Hepatocyte (in vitro differentiated cells): ENCODE data around the gene KRT84. TPM values are rescaled to one million over a fixed set of nuclear protein-coding genes. Genes with fewer than 3 reads are reported as not detected.

ENCODE experiments used
- DNase-seq: peaks from one replicate; pipeline ENCODE4 v3.0.0-alpha.2; 2016; ENCODE audit warnings: low spot score
- H2AFZ ChIP-seq: fragments of 200-600 bp; sonication (generic); 2 replicates; pipeline ENCODE4 v1.6.0; 2016; ENCODE audit warnings: antibody characterized with exemption, mild to moderate bottlenecking
- H3K27ac ChIP-seq: fragments of 200-600 bp; sonication (generic); 2 replicates; pipeline ENCODE4 v1.5.1; 2016; ENCODE audit warnings: mild to moderate bottlenecking
- H3K27me3 ChIP-seq: fragments of 200-600 bp; sonication (generic); 2 replicates; pipeline ENCODE4 v1.6.1; 2016
- H3K36me3 ChIP-seq: fragments of 200-600 bp; sonication (generic); replicated peaks from 2 replicates; pipeline ENCODE4 v1.5.1; 2016; ENCODE audit warnings: low read depth; ENCODE audit not compliant: insufficient read depth
- H3K4me1 ChIP-seq: fragments of 200-600 bp; sonication (generic); 2 replicates; pipeline ENCODE4 v1.5.1; 2016; ENCODE audit warnings: mild to moderate bottlenecking, moderate library complexity; ENCODE audit not compliant: insufficient read depth
- H3K4me2 ChIP-seq: fragments of 200-600 bp; sonication (generic); 2 replicates; pipeline ENCODE4 v1.6.0; 2016
- H3K4me3 ChIP-seq: fragments of 200-600 bp; sonication (generic); 2 replicates; pipeline ENCODE4 v1.5.1; 2016; ENCODE audit warnings: mild to moderate bottlenecking
- H3K79me2 ChIP-seq: fragments of 200-600 bp; sonication (generic); 2 replicates; pipeline ENCODE4 v1.6.0; 2017; ENCODE audit warnings: mild to moderate bottlenecking
- H3K9me2 ChIP-seq: fragments of 200-600 bp; sonication (generic); replicated peaks from 2 replicates; pipeline ENCODE4 v1.6.0; 2017; ENCODE audit warnings: mild to moderate bottlenecking; ENCODE audit not compliant: insufficient read depth
- H3K9me3 ChIP-seq: fragments of 200-600 bp; sonication (generic); 2 replicates; pipeline ENCODE4 v1.5.1; 2016; ENCODE audit warnings: low read depth, mild to moderate bottlenecking
- H4K20me1 ChIP-seq: fragments of 200-600 bp; sonication (generic); 2 replicates; pipeline ENCODE4 v1.6.0; 2016; ENCODE audit warnings: mild to moderate bottlenecking; ENCODE audit not compliant: insufficient read depth, poor library complexity, severe bottlenecking
- CTCF ChIP-seq: fragments of 200-600 bp; sonication (generic); IDR thresholded peaks from 2 replicates; pipeline ENCODE4 v1.5.1; 2016; ENCODE audit warnings: antibody characterized with exemption, mild to moderate bottlenecking; ENCODE audit not compliant: poor library complexity
- EZH2 ChIP-seq: fragments of 200-600 bp; sonication (generic); IDR thresholded peaks from 2 replicates; pipeline ENCODE4 v1.6.1; 2016; ENCODE audit warnings: antibody characterized with exemption, mild to moderate bottlenecking, borderline replicate concordance
- EZH2phosphoT487 ChIP-seq: fragments of 200-600 bp; sonication (generic); IDR thresholded peaks from one replicate; pipeline ENCODE4 v1.6.1; 2018; ENCODE audit warnings: antibody characterized with exemption, mild to moderate bottlenecking, low read depth, moderate library complexity; ENCODE audit not compliant: unreplicated experiment, severe bottlenecking
- WGBS: methylation state at CpG from one replicate; pipeline ENCODE4 v1.1.6; 2016; ENCODE audit warnings: low lambda C conversion rate; ENCODE audit errors: missing lambda C conversion rate; 5-methylcytosine and 5-hydroxymethylcytosine counted together
- polyA plus RNA-seq: library from polyadenylated mRNA; unstranded; fragments of >200 nt; fragmentation: Nextera tagmentation; extraction: Ambion mirVana; gene quantifications from 2 replicates; pipeline ENCODE4 v1.2.1, GENCODE V29; 2016
- total RNA-seq: library from RNA; depleted of rRNA; stranded (reverse); fragments of >200 nt; gene quantifications from 2 replicates; pipeline ENCODE4 v1.2.3, GENCODE V29; 2014

Gene KRT84
- total and polyA plus RNA-seq, 2 experiments from 2014 or later: not detected

GRCh38 chr12:52362118-52362726 lies 23.2 kb downstream of the KRT84 start:
- no peak overlapping the region for H3K27ac ChIP-seq
- no peak overlapping the region for H3K4me3 ChIP-seq
- no peak overlapping the region for H2AFZ ChIP-seq
- no peak overlapping the region for H3K4me2 ChIP-seq
- no peak for TF ChIP-seq CTCF
- DNase-seq: no peak
- no peaks in the 10 kb centered on the region for H3K27me3 ChIP-seq
- no peaks in the 10 kb centered on the region for H4K20me1 ChIP-seq
- WGBS: 83% methylated on average over 11 of the region's 11 CpGs
- no peaks in the 10 kb centered on the region for H3K36me3 ChIP-seq
- H3K79me2 ChIP-seq: no peaks in the 10 kb centered on the region
- H3K9me3 ChIP-seq: no peaks in the 10 kb centered on the region
- no peaks in the 10 kb centered on the region for H3K9me2 ChIP-seq
- H3K4me1 ChIP-seq: no peaks in the 10 kb centered on the region

GRCh38 chr12:52361553-52361952 lies 23.9 kb downstream of the KRT84 start:
- TF ChIP-seq EZH2phosphoT487 (no peak), EZH2 (no peak), CTCF (no peak)
- no peaks in the 10 kb centered on the region for H3K79me2 ChIP-seq
- no peak overlapping the region for H2AFZ ChIP-seq
- no peaks in the 10 kb centered on the region for H4K20me1 ChIP-seq
- no peak overlapping the region for H3K4me2 ChIP-seq
- H3K9me3 ChIP-seq: no peaks in the 10 kb centered on the region
- H3K36me3 ChIP-seq: no peaks in the 10 kb centered on the region
- H3K9me2 ChIP-seq: no peaks in the 10 kb centered on the region
- H3K4me3 ChIP-seq: no peak overlapping the region
- no peaks in the 10 kb centered on the region for H3K4me1 ChIP-seq
- no peak overlapping the region for H3K27ac ChIP-seq
- 100% methylated on average over 1 of the region's 1 CpG for WGBS
- no peak for DNase-seq
- H3K27me3 ChIP-seq: no peaks in the 10 kb centered on the region

GRCh38 chr12:52360663-52361271 lies 24.7 kb downstream of the KRT84 start:
- H3K9me2 ChIP-seq: no peaks in the 10 kb centered on the region
- no peak for DNase-seq
- WGBS: 90% methylated on average over 13 of the region's 13 CpGs

More at GRCh38 chr12:52360663-52361271, 24.7 kb downstream of the KRT84 start:
- Histone ChIP-seq H3K9me3 (no peaks in the 10 kb centered on the region), H3K79me2 (no peaks in the 10 kb centered on the region), H3K4me3 (no peak overlapping the region), H3K27ac (no peak overlapping the region), H3K36me3 (no peaks in the 10 kb centered on the region), H3K4me2 (no peak overlapping the region), H3K4me1 (no peaks in the 10 kb centered on the region), H2AFZ (no peak overlapping the region), H3K27me3 (no peaks in the 10 kb centered on the region), H4K20me1 (no peaks in the 10 kb centered on the region)
- no peak for TF ChIP-seq CTCF
- TF ChIP-seq EZH2: no peak
- no peak for TF ChIP-seq EZH2phosphoT487
